Measurements from ENCODE around the gene CDKL4. TPM values are rescaled to one million over a fixed set of nuclear protein-coding genes. Genes with fewer than 3 reads are reported as not detected.

Gene CDKL4
- 1.2 and 2.0 TPM in 2 replicates for total RNA-seq
- long read RNA-seq, result 0 reads

GRCh38 chr2:39243469-39244123 is at the start of gene CDKL4:
CDKL4 (minus strand) TSS chr2:39243970.
- H3K4me1 Mint-ChIP-seq (ENCODE audit: low read depth), result peaks cover 3% of the 10 kb centered on the region
- TF ChIP-seq CTCF (IDR thresholded peaks at IDR 0.05; ENCODE audit: unreplicated experiment), result no peak
- no peak within 1 kb of the TSS for H3K27ac Mint-ChIP-seq
- H3K27me3 Mint-ChIP-seq, result no peaks in the 10 kb centered on the region
- H3K9me3 Mint-ChIP-seq (ENCODE audit: low read depth), result peaks cover 14% of the 10 kb centered on the region
- peaks cover 10% of the 10 kb centered on the region for H3K36me3 Mint-ChIP-seq (ENCODE audit: insufficient read depth)
- DNase-seq (ENCODE audit: low spot score, unreplicated experiment), result no peak
- H3K4me3 Mint-ChIP-seq (ENCODE audit: low read depth), result no peak within 1 kb of the TSS

GRCh38 chr2:39290433-39290832 is 46.7 kb upstream of the CDKL4 start:
- DNase-seq (ENCODE audit: low spot score, unreplicated experiment), result no peak
- H3K27me3 Mint-ChIP-seq, result no peaks in the 10 kb centered on the region
- peak overlapping the region; percentile 30 for H3K27ac Mint-ChIP-seq
- H3K4me3 Mint-ChIP-seq (ENCODE audit: low read depth), result no peak overlapping the region
- no peaks in the 10 kb centered on the region for H3K9me3 Mint-ChIP-seq (ENCODE audit: low read depth)
- H3K36me3 Mint-ChIP-seq (ENCODE audit: insufficient read depth), result peaks cover 27% of the 10 kb centered on the region
- TF ChIP-seq CTCF (IDR thresholded peaks at IDR 0.05; ENCODE audit: unreplicated experiment), result no peak
- no peaks in the 10 kb centered on the region for H3K4me1 Mint-ChIP-seq (ENCODE audit: low read depth)

GRCh38 chr2:39289609-39290008 is 45.8 kb upstream of the CDKL4 start:
- no peak overlapping the region for H3K4me3 Mint-ChIP-seq (ENCODE audit: low read depth)
- H3K9me3 Mint-ChIP-seq (ENCODE audit: low read depth), result no peaks in the 10 kb centered on the region
- no peaks in the 10 kb centered on the region for H3K27me3 Mint-ChIP-seq
- no peak for DNase-seq (ENCODE audit: low spot score, unreplicated experiment)
- H3K27ac Mint-ChIP-seq, result no peak overlapping the region
- no peak for TF ChIP-seq CTCF (IDR thresholded peaks at IDR 0.05; ENCODE audit: unreplicated experiment)
- no peaks in the 10 kb centered on the region for H3K4me1 Mint-ChIP-seq (ENCODE audit: low read depth)
- H3K36me3 Mint-ChIP-seq (ENCODE audit: insufficient read depth), result peaks cover 27% of the 10 kb centered on the region

GRCh38 chr2:39283561-39283960 is 39.8 kb upstream of the CDKL4 start:
- Mint-ChIP-seq H3K4me3 (ENCODE audit: low read depth) (no peak overlapping the region), H3K27ac (no peak overlapping the region), H3K36me3 (ENCODE audit: insufficient read depth) (peaks cover 12% of the 10 kb centered on the region), H3K27me3 (no peaks in the 10 kb centered on the region), H3K9me3 (ENCODE audit: low read depth) (no peaks in the 10 kb centered on the region), H3K4me1 (ENCODE audit: low read depth) (no peaks in the 10 kb centered on the region)
- no peak for TF ChIP-seq CTCF (IDR thresholded peaks at IDR 0.05; ENCODE audit: unreplicated experiment)
- no peak for DNase-seq (ENCODE audit: low spot score, unreplicated experiment)

- Mint-ChIP-seq H3K36me3 (ENCODE audit: insufficient read depth) (peaks cover 17% of the 10 kb centered on the region), H3K27me3 (no peaks in the 10 kb centered on the region), H3K4me3 (ENCODE audit: low read depth) (no peak overlapping the region), H3K27ac (no peak overlapping the region), H3K9me3 (ENCODE audit: low read depth) (no peaks in the 10 kb centered on the region), H3K4me1 (ENCODE audit: low read depth) (no peaks in the 10 kb centered on the region)
- TF ChIP-seq CTCF (IDR thresholded peaks at IDR 0.05; ENCODE audit: unreplicated experiment), result no peak
- DNase-seq (ENCODE audit: low spot score, unreplicated experiment), result no peak
Observed at GRCh38 chr2:39281391-39281790, 37.6 kb upstream of the CDKL4 start.

Measured in progenitor cell of endocrine pancreas (in vitro differentiated cells).